ENCODE measurements around the gene ZDHHC11. TPM values are rescaled to one million over a fixed set of nuclear protein-coding genes. Genes with fewer than 3 reads are reported as not detected.

Gene ZDHHC11
- total and polyA plus RNA-seq, 2 experiments from 2014 or later, result 5.8 to 8.5 TPM

GRCh38 chr5:862367-863243 lies 11.8 kb upstream of the ZDHHC11 start:
- no peak overlapping the region for H3K4me3 ChIP-seq

GRCh38 chr5:861442-862366 lies 10.9 kb upstream of the ZDHHC11 start:
- WGBS (ENCODE audit: low lambda C conversion rate, missing lambda C conversion rate), result 90% methylated on average over 22 of the region's 22 CpGs

More at GRCh38 chr5:862367-863243, 11.8 kb upstream of the ZDHHC11 start:
- Histone ChIP-seq H3K4me2 (no peak overlapping the region), H3K27me3 (no peaks in the 10 kb centered on the region), H3K9me3 (ENCODE audit: low read depth) (no peaks in the 10 kb centered on the region), H4K20me1 (ENCODE audit: insufficient read depth, poor library complexity, severe bottlenecking) (no peaks in the 10 kb centered on the region), H3K27ac (no peak overlapping the region), H3K9me2 (replicated peaks; ENCODE audit: insufficient read depth) (no peaks in the 10 kb centered on the region), H3K79me2 (no peaks in the 10 kb centered on the region), H3K36me3 (replicated peaks; ENCODE audit: insufficient read depth, low read depth) (no peaks in the 10 kb centered on the region), H3K4me1 (ENCODE audit: insufficient read depth) (peaks cover 5% of the 10 kb centered on the region), H2AFZ (no peak overlapping the region)
- 92% methylated on average over 25 of the region's 25 CpGs for WGBS (ENCODE audit: low lambda C conversion rate, missing lambda C conversion rate)
- DNase-seq (ENCODE audit: low spot score), result no peak
- TF ChIP-seq CTCF (IDR thresholded peaks at IDR 0.05; ENCODE audit: poor library complexity), result no peak
- TF ChIP-seq EZH2 (IDR thresholded peaks at IDR 0.05; ENCODE audit: borderline replicate concordance), result no peak
- no peak for TF ChIP-seq EZH2phosphoT487 (IDR thresholded peaks at IDR 0.05; ENCODE audit: low read depth, severe bottlenecking, unreplicated experiment)

GRCh38 chr5:860506-861150 lies 9.8 kb upstream of the ZDHHC11 start:
- DNase-seq (ENCODE audit: low spot score), result no peak
- Histone ChIP-seq H3K79me2 (no peaks in the 10 kb centered on the region), H3K9me2 (replicated peaks; ENCODE audit: insufficient read depth) (no peaks in the 10 kb centered on the region), H2AFZ (no peak overlapping the region), H3K4me2 (no peak overlapping the region), H3K4me3 (no peak overlapping the region), H3K36me3 (replicated peaks; ENCODE audit: insufficient read depth, low read depth) (no peaks in the 10 kb centered on the region), H4K20me1 (ENCODE audit: insufficient read depth, poor library complexity, severe bottlenecking) (no peaks in the 10 kb centered on the region), H3K9me3 (ENCODE audit: low read depth) (no peaks in the 10 kb centered on the region), H3K27me3 (no peaks in the 10 kb centered on the region), H3K27ac (no peak overlapping the region), H3K4me1 (ENCODE audit: insufficient read depth) (no peaks in the 10 kb centered on the region)
- WGBS (ENCODE audit: low lambda C conversion rate, missing lambda C conversion rate), result 97% methylated on average over 15 of the region's 15 CpGs
- TF ChIP-seq EZH2phosphoT487 (IDR thresholded peaks at IDR 0.05; ENCODE audit: low read depth, severe bottlenecking, unreplicated experiment) (no peak), CTCF (IDR thresholded peaks at IDR 0.05; ENCODE audit: poor library complexity) (no peak), EZH2 (IDR thresholded peaks at IDR 0.05; ENCODE audit: borderline replicate concordance) (no peak)

More at GRCh38 chr5:861442-862366, 10.9 kb upstream of the ZDHHC11 start:
- Histone ChIP-seq H4K20me1 (ENCODE audit: insufficient read depth, poor library complexity, severe bottlenecking) (no peaks in the 10 kb centered on the region), H3K4me3 (no peak overlapping the region), H3K79me2 (no peaks in the 10 kb centered on the region), H3K4me1 (ENCODE audit: insufficient read depth) (no peaks in the 10 kb centered on the region), H3K27me3 (no peaks in the 10 kb centered on the region), H2AFZ (no peak overlapping the region), H3K27ac (no peak overlapping the region), H3K36me3 (replicated peaks; ENCODE audit: insufficient read depth, low read depth) (no peaks in the 10 kb centered on the region), H3K9me2 (replicated peaks; ENCODE audit: insufficient read depth) (no peaks in the 10 kb centered on the region), H3K4me2 (no peak overlapping the region), H3K9me3 (ENCODE audit: low read depth) (no peaks in the 10 kb centered on the region)
- TF ChIP-seq EZH2phosphoT487 (IDR thresholded peaks at IDR 0.05; ENCODE audit: low read depth, severe bottlenecking, unreplicated experiment), result no peak
- TF ChIP-seq CTCF (IDR thresholded peaks at IDR 0.05; ENCODE audit: poor library complexity), result no peak
- DNase-seq (ENCODE audit: low spot score), result no peak
